Cardiac muscle cell (in vitro differentiated cells and primary cell): ENCODE results near the gene CTNNA3. TPM values are rescaled to one million over a fixed set of nuclear protein-coding genes. Genes with fewer than 3 reads are reported as not detected.
"Not testable (repeated sequence)": the region's sequence is repeated elsewhere in the genome, so short reads cannot be mapped to it uniquely, and the experiment has no call there.

ENCODE experiments used
- DNase-seq, 2 donors: peaks; one replicate each; pipeline versions ENCODE4 v3.0.0 to v3.0.0-alpha.2; 2010 to 2017; ENCODE audit warnings: low read depth in 1 of 2, low spot score in 1 of 2
- H3K27ac ChIP-seq: fragments of 200-600 bp; sonication (generic); 2 replicates; pipeline ENCODE4 v1.5.1; 2016
- H3K27me3 ChIP-seq: fragments of 200-600 bp; sonication (generic); 2 replicates; pipeline ENCODE4 v1.6.0; 2016; ENCODE audit warnings: control low read depth
- H3K36me3 ChIP-seq: fragments of 200-600 bp; sonication (generic); 2 replicates; pipeline ENCODE4 v1.5.1; 2016; ENCODE audit warnings: control low read depth
- H3K4me1 ChIP-seq: fragments of 200-600 bp; sonication (generic); 2 replicates; pipeline ENCODE4 v1.8.1; 2017; ENCODE audit warnings: low read depth, mild to moderate bottlenecking, mixed run types
- H3K4me3 ChIP-seq: fragments of 200-600 bp; sonication (generic); 2 replicates; pipeline ENCODE4 v1.5.1; 2016; ENCODE audit warnings: mild to moderate bottlenecking
- H3K9me3 ChIP-seq: fragments of 200-600 bp; sonication (generic); 2 replicates; pipeline ENCODE4 v1.5.1; 2017; ENCODE audit warnings: low read depth, mild to moderate bottlenecking, control low read depth
- CTCF ChIP-seq: IDR thresholded peaks from 2 replicates; pipeline ENCODE4 v1.5.1; 2012; ENCODE audit warnings: low read depth, mild to moderate bottlenecking, low read length
- polyA plus RNA-seq: library from polyadenylated mRNA; unstranded; fragments of >200 nt; fragmentation: Nextera tagmentation; extraction: Ambion mirVana; gene quantifications from 2 replicates; pipeline ENCODE4 v1.2.1, GENCODE V29; 2016
- total RNA-seq: library from RNA; depleted of rRNA; stranded (reverse); fragments of >200 nt; gene quantifications from 2 replicates; pipeline ENCODE4 v1.2.3, GENCODE V29; 2016

Gene CTNNA3
- total and polyA plus RNA-seq, 2 experiments from 2014 or later, result 55.8 to 71.7 TPM

- H3K4me3 ChIP-seq, result no peak overlapping the region
- H3K36me3 ChIP-seq, result no peaks in the 10 kb centered on the region
- H3K27ac ChIP-seq, result peak overlapping the region; percentile 52
- peaks cover 9% of the 10 kb centered on the region for H3K4me1 ChIP-seq
- no peak for TF ChIP-seq CTCF
- no peaks in the 10 kb centered on the region for H3K27me3 ChIP-seq
- no peak for DNase-seq
- H3K9me3 ChIP-seq, result no peaks in the 10 kb centered on the region
Measured at GRCh38 chr10:67221939-67222494, 474.0 kb downstream of the CTNNA3 start.

GRCh38 chr10:67211680-67212079 lies 484.3 kb downstream of the CTNNA3 start:
- TF ChIP-seq CTCF, result no peak
- no peak for DNase-seq
- no peaks in the 10 kb centered on the region for H3K27me3 ChIP-seq
- H3K4me1 ChIP-seq, result no peaks in the 10 kb centered on the region
- H3K36me3 ChIP-seq, result no peaks in the 10 kb centered on the region
- no peak overlapping the region for H3K4me3 ChIP-seq
- H3K27ac ChIP-seq, result no peak overlapping the region
- H3K9me3 ChIP-seq, result no peaks in the 10 kb centered on the region

- not testable (repeated sequence) for H3K4me3 ChIP-seq, H3K9me3 ChIP-seq, H3K36me3 ChIP-seq
Measured at GRCh38 chr10:67207923-67208322, 488.1 kb downstream of the CTNNA3 start.

GRCh38 chr10:67200913-67201564 lies 495.0 kb downstream of the CTNNA3 start:
- Histone ChIP-seq H3K4me1 (no peaks in the 10 kb centered on the region), H3K9me3 (no peaks in the 10 kb centered on the region), H3K36me3 (peaks cover 3% of the 10 kb centered on the region), H3K27me3 (no peaks in the 10 kb centered on the region), H3K27ac (no peak overlapping the region), H3K4me3 (no peak overlapping the region)
- TF ChIP-seq CTCF, result no peak
- DNase-seq, result no peak

More at GRCh38 chr10:67207923-67208322, 488.1 kb downstream of the CTNNA3 start:
- not testable (repeated sequence) for DNase-seq, H3K27ac ChIP-seq, H3K4me1 ChIP-seq, H3K27me3 ChIP-seq

GRCh38 chr10:67175354-67175753 lies 520.6 kb downstream of the CTNNA3 start:
- no peak for TF ChIP-seq CTCF
- H3K4me1 ChIP-seq, result no peaks in the 10 kb centered on the region

GRCh38 chr10:67173787-67174186 lies 522.2 kb downstream of the CTNNA3 start:
- TF ChIP-seq CTCF, result no peak
- Histone ChIP-seq H3K9me3 (no peaks in the 10 kb centered on the region), H3K36me3 (peaks cover 5% of the 10 kb centered on the region), H3K27ac (no peak overlapping the region), H3K4me3 (no peak overlapping the region), H3K4me1 (no peaks in the 10 kb centered on the region), H3K27me3 (no peaks in the 10 kb centered on the region)
- DNase-seq, result no peak

More at GRCh38 chr10:67175354-67175753, 520.6 kb downstream of the CTNNA3 start:
- Histone ChIP-seq H3K4me3 (no peak overlapping the region), H3K27ac (no peak overlapping the region), H3K9me3 (no peaks in the 10 kb centered on the region), H3K36me3 (peaks cover 5% of the 10 kb centered on the region), H3K27me3 (no peaks in the 10 kb centered on the region)
- no peak for DNase-seq
